HCT116 (cell line): ENCODE data around the gene CELA3A.

Experiments
- ATF3 ChIP-seq: IDR thresholded peaks from 2 replicates; pipeline ENCODE4 v1.6.1; 2012
- CEBPB ChIP-seq: IDR thresholded peaks from 2 replicates; pipeline ENCODE4 v1.6.1; 2012; ENCODE audit warnings: low read depth
- CTCF ChIP-seq, 3 experiments: fragments of 200-600 bp in 1 of 3; sonication (generic) in 1 of 3; IDR thresholded peaks in 2 of 3; conservative IDR thresholded peaks in 1 of 3; 2 replicates each; pipeline ENCODE4 v1.5.1; 2012 to 2017; ENCODE audit warnings: low read depth in 2 of 3, low read length in 2 of 3, antibody characterized with exemption in 1 of 3, borderline replicate concordance in 1 of 3, control low read depth in 1 of 3, mild to moderate bottlenecking in 1 of 3, mixed read lengths in 1 of 3, mixed run types in 1 of 3, moderate library complexity in 1 of 3; ENCODE audit not compliant: insufficient read depth in 1 of 3
- EZH2 ChIP-seq: fragments of 200-600 bp; sonication (generic); IDR thresholded peaks from 2 replicates; pipeline ENCODE4 v1.6.1; 2017; ENCODE audit warnings: antibody characterized with exemption, mixed run types
- EZH2phosphoT487 ChIP-seq: fragments of 200-600 bp; IDR thresholded peaks from 2 replicates; pipeline ENCODE4 v1.6.1; 2018; ENCODE audit warnings: antibody characterized with exemption, borderline replicate concordance
- FOSL1 ChIP-seq: IDR thresholded peaks from 2 replicates; pipeline ENCODE4 v1.6.1; 2012; ENCODE audit warnings: low read depth
- MAX ChIP-seq: IDR thresholded peaks from 2 replicates; pipeline ENCODE4 v1.6.1; 2012
- POLR2A ChIP-seq: IDR thresholded peaks from 2 replicates; pipeline ENCODE4 v1.7.0; 2011; ENCODE audit warnings: borderline replicate concordance; ENCODE audit not compliant: insufficient read depth, insufficient read length; ENCODE audit errors: extremely low read depth
- POLR2AphosphoS5 ChIP-seq: IDR thresholded peaks from 2 replicates; pipeline ENCODE4 v1.6.1; 2011; ENCODE audit warnings: mild to moderate bottlenecking, low read depth, low read length, moderate library complexity
- RAD21 ChIP-seq: IDR thresholded peaks from 2 replicates; pipeline ENCODE4 v1.6.1; 2012; ENCODE audit warnings: low read depth, mild to moderate bottlenecking
- SIN3A ChIP-seq: IDR thresholded peaks from 2 replicates; pipeline ENCODE4 v1.6.1; 2012; ENCODE audit warnings: low read depth
- ZBTB33 ChIP-seq: IDR thresholded peaks from 2 replicates; pipeline ENCODE4 v1.6.1; 2011; ENCODE audit warnings: mild to moderate bottlenecking, low read length, moderate library complexity; ENCODE audit not compliant: insufficient replicate concordance; ENCODE audit errors: extremely low read depth
- ZNF274 ChIP-seq: fragments of 200-500 bp; sonication (Bioruptor generic); IDR thresholded peaks from 2 replicates; pipeline ENCODE4 v1.6.1; 2014; ENCODE audit warnings: mild to moderate bottlenecking, low read depth, low read length, inconsistent platforms

- TF ChIP-seq CTCF (IDR thresholded peaks at IDR 0.05 in 2 of 3, conservative IDR thresholded peaks at IDR 0.05 in 1 of 3; ENCODE audit: borderline replicate concordance in 1 of 3, insufficient read depth in 1 of 3, low read depth in 2 of 3, low read length in 2 of 3), result no peak
- no peak for TF ChIP-seq POLR2A
- no peak for TF ChIP-seq FOSL1
- no peak for TF ChIP-seq EZH2
- TF ChIP-seq SIN3A, result no peak
- TF ChIP-seq POLR2AphosphoS5, result no peak
- TF ChIP-seq EZH2phosphoT487, result no peak
- no peak for TF ChIP-seq ATF3
- no peak for TF ChIP-seq ZBTB33
- TF ChIP-seq RAD21, result no peak
- no peak for TF ChIP-seq ZNF274
- no peak for TF ChIP-seq CEBPB
- TF ChIP-seq MAX, result no peak
These were observed 40.0 kb downstream of the CELA3A start for GRCh38 chr1:22041505-22041904.
